ENCODE measurements around the gene ATRNL1. TPM values are rescaled to one million over a fixed set of nuclear protein-coding genes. Genes with fewer than 3 reads are reported as not detected.

ATRNL1 gene
- total and polyA plus RNA-seq, 2 of the 8 experiments (the other 6 are each of a cell fraction or from before 2014, with no cell fraction given) = 5.1 to 17.6 TPM

GRCh38 chr10:115606086-115606485, 512.9 kb downstream of the ATRNL1 start:
- H2BK15ac ChIP-seq (ENCODE audit: low read length) = no peak overlapping the region
- no peaks in the 10 kb centered on the region for H4K20me1 ChIP-seq (replicated peaks in 1 of 2; ENCODE audit: control insufficient read depth in 1 of 2, insufficient read depth in 2 of 2, low read length in 2 of 2)
- no peak overlapping the region for H3K14ac ChIP-seq (ENCODE audit: insufficient read length)
- no peak overlapping the region for H3K27ac ChIP-seq (ENCODE audit: low read depth, low read length)
- no peak overlapping the region for H4K5ac ChIP-seq (ENCODE audit: insufficient read length, low read depth, low read length)
- WGBS, 2 experiments (ENCODE audit: extremely low coverage in 1 of 2, insufficient coverage in 1 of 2, insufficient read length in 1 of 2, insufficient replicate concordance in 2 of 2, low coverage in 1 of 2, low lambda C conversion rate in 2 of 2, missing lambda C conversion rate in 1 of 2) = 100% methylated on average over 1 of the region's 1 CpG; no CpG with 5 or more reads in 1 of the 2 experiments
- no peak overlapping the region for H4K91ac ChIP-seq (replicated peaks; ENCODE audit: insufficient read length, low read length)
- DNase-seq (ENCODE audit: low read depth in 1 of 2, low spot score in 2 of 2) = no peak
- no peak overlapping the region for H2AK5ac ChIP-seq (ENCODE audit: low read depth, low read length)
- no peak overlapping the region for H2BK20ac ChIP-seq (ENCODE audit: low read length)
- no peaks in the 10 kb centered on the region for H3K4me1 ChIP-seq (replicated peaks in 1 of 4; ENCODE audit: control insufficient read depth in 3 of 4, insufficient read depth in 4 of 4, low read length in 3 of 4)
- H3K27me3 ChIP-seq (replicated peaks in 1 of 4; ENCODE audit: control insufficient read depth in 3 of 4, extremely low read depth in 1 of 4, insufficient read depth in 3 of 4, low read length in 3 of 4) = no peaks in the 10 kb centered on the region
- no peak overlapping the region for H2BK12ac ChIP-seq (ENCODE audit: low read depth, low read length)
- H4K8ac ChIP-seq (ENCODE audit: extremely low read depth, insufficient read depth, low read length) = no peak overlapping the region
- FAIRE-seq = no peak
- CTCF ChIA-PET (ENCODE audit: partially characterized antibody) = no interaction called here
- H3K18ac ChIP-seq (ENCODE audit: extremely low read depth, low read length) = no peak overlapping the region
- H2AFZ ChIP-seq (ENCODE audit: low read length) = no peak overlapping the region
- no peak overlapping the region for H3K23ac ChIP-seq (ENCODE audit: insufficient read length)
- H3K56ac ChIP-seq (replicated peaks; ENCODE audit: insufficient read length, low read depth, low read length) = no peak overlapping the region
- no peak overlapping the region for H3K4me2 ChIP-seq (ENCODE audit: insufficient read depth in 1 of 2, low read depth in 2 of 2, low read length in 2 of 2)
- H3K79me2 ChIP-seq (ENCODE audit: control insufficient read depth in 1 of 2, insufficient read depth in 2 of 2, low read length in 2 of 2) = no peaks in the 10 kb centered on the region
- H3K4me3 ChIP-seq (ENCODE audit: extremely low read depth in 1 of 4, insufficient read depth in 2 of 4, low read depth in 3 of 4, low read length in 4 of 4) = no peak overlapping the region
- no peaks in the 10 kb centered on the region for H3K9me3 ChIP-seq (ENCODE audit: insufficient read depth in 2 of 2, low read depth in 1 of 2, low read length in 1 of 2)
- H2BK5ac ChIP-seq (ENCODE audit: low read depth, low read length) = no peak overlapping the region
- no peaks in the 10 kb centered on the region for H3K36me3 ChIP-seq (ENCODE audit: control insufficient read depth in 2 of 4, insufficient read depth in 4 of 4, low read length in 3 of 4)
- no peaks in the 10 kb centered on the region for H3K79me1 ChIP-seq (ENCODE audit: low read depth, low read length)
- no peaks in the 10 kb centered on the region for H3K23me2 ChIP-seq (ENCODE audit: low read depth, low read length)
- H3K4ac ChIP-seq (replicated peaks; ENCODE audit: insufficient read length, low read depth, low read length) = no peak overlapping the region
- H3K9ac ChIP-seq (replicated peaks in 1 of 4; ENCODE audit: extremely low read depth in 1 of 4, low read depth in 3 of 4, low read length in 3 of 4) = no peak overlapping the region
- POLR2A ChIA-PET (ENCODE audit: partially characterized antibody) = no interaction called here
- TF ChIP-seq POLR2A (IDR thresholded peaks at IDR 0.05; ENCODE audit: control extremely low read depth in 1 of 2, low read depth in 2 of 2, low read length in 2 of 2) (no peak), BRCA1 (IDR thresholded peaks at IDR 0.05; ENCODE audit: low read depth, low read length) (no peak), TCF12 (IDR thresholded peaks at IDR 0.05; ENCODE audit: low read depth, low read length) (no peak), FOSL1 (IDR thresholded peaks at IDR 0.05; ENCODE audit: insufficient read depth, low read depth, low read length) (no peak), POLR2AphosphoS5 (IDR thresholded peaks at IDR 0.05; ENCODE audit: low read depth, low read length) (no peak), PHF8 (conservative IDR thresholded peaks at IDR 0.05; ENCODE audit: low read depth, low read length) (no peak), JUN (IDR thresholded peaks at IDR 0.05; ENCODE audit: low read depth, low read length) (no peak), RFX5 (IDR thresholded peaks at IDR 0.05; ENCODE audit: borderline replicate concordance, low read depth, low read length) (no peak), GTF2F1 (IDR thresholded peaks at IDR 0.05; ENCODE audit: borderline replicate concordance, low read depth, low read length) (no peak)
- H2BK120ac ChIP-seq (replicated peaks; ENCODE audit: low read depth, low read length) = no peak overlapping the region

Measured in H1 (cell line).